ENCODE measurements around the gene MEGF11. TPM values are rescaled to one million over a fixed set of nuclear protein-coding genes. Genes with fewer than 3 reads are reported as not detected.
"Not testable (repeated sequence)": the region's sequence is repeated elsewhere in the genome, so short reads cannot be mapped to it uniquely, and the experiment has no call there.

The MEGF11 gene
- total RNA-seq, 2 donors from 2014 or later = not detected

DNA sequence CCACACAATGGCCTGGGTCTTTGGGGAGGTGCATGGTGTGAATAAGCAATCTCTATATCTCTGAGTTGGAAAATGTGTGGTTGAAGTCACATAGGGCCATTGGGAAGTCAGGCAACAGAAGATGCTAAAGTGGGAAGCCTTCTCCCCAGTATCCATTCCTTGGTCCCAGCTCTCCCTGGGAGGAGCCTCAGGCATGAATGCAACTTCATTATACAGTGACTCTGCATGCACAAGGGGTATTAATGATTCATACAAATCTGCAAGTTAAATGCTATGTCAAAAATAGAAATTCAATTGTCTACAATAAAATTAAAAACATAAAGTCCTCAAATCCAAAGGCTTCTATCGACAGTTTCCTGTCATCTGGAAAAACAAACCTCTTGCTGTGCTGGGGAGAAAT is 275.4 kb downstream of the MEGF11 start:
- Histone ChIP-seq H3K4me3 (no peak overlapping the region), H3K9me3 (no peaks in the 10 kb centered on the region), H3K36me3 (replicated peaks in 1 of 2; ENCODE audit: insufficient read depth in 1 of 2, low read depth in 2 of 2) (no peaks in the 10 kb centered on the region), H3K4me1 (no peaks in the 10 kb centered on the region), H3K27me3 (no peaks in the 10 kb centered on the region), H3K27ac (no peak overlapping the region)
- TF ChIP-seq POLR2A (IDR thresholded peaks at IDR 0.05) (no peak), CTCF (IDR thresholded peaks at IDR 0.05) (no peak)
- intact Hi-C loops (cut with DNase I) = loop anchor here (10.0 kb wide), 1 partner anchor 207 kb away; no protein-coding TSS in a partner anchor
- ATAC-seq = no peak
- WGBS, 2 donors = 55 to 82% methylated on average over 1 of the region's 1 CpG
- DNase-seq = no peak

DNA sequence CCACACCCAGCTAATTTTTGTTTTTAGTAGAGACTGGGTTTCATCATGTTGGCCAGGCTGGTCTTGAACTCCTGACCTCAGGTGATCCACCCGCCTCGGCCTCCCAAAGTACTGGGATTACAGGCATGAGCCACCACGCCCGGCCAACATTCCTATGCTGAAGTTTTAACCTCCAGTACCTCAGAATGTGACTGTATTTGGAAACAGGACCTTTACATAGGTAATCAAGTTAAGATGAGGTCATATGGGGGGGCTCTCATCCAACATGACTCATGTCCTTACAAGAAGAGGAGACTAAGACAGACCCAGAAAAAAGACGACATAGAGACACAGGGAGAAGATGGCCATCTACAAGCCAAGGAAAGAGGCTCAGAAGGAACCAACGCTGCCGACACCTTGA is 277.4 kb downstream of the MEGF11 start:
- not testable (repeated sequence) for H3K36me3 ChIP-seq (replicated peaks in 1 of 2; ENCODE audit: insufficient read depth in 1 of 2, low read depth in 2 of 2); H3K4me3 ChIP-seq; H3K27me3 ChIP-seq; H3K4me1 ChIP-seq; H3K27ac ChIP-seq; H3K9me3 ChIP-seq; DNase-seq; ATAC-seq
- 81 to 89% methylated on average over 5 to 7 of the region's 7 CpGs for WGBS, 2 donors
- intact Hi-C loops (cut with DNase I) = loop anchor here (10.0 kb wide), 1 partner anchor 209 kb away; no protein-coding TSS in a partner anchor

GRCh38 chr15:65971741-65971995 is 281.9 kb downstream of the MEGF11 start:
- ATAC-seq = no peak
- intact Hi-C loops (cut with DNase I) = loop anchor here (10.0 kb wide), 1 partner anchor 213 kb away; no protein-coding TSS in a partner anchor
- Histone ChIP-seq H3K4me1 (no peaks in the 10 kb centered on the region), H3K4me3 (no peak overlapping the region), H3K27me3 (no peaks in the 10 kb centered on the region), H3K27ac (no peak overlapping the region), H3K36me3 (replicated peaks in 1 of 2; ENCODE audit: insufficient read depth in 1 of 2, low read depth in 2 of 2) (no peaks in the 10 kb centered on the region), H3K9me3 (no peaks in the 10 kb centered on the region)
- no peak for TF ChIP-seq POLR2A (IDR thresholded peaks at IDR 0.05)
- TF ChIP-seq CTCF (IDR thresholded peaks at IDR 0.05) = no peak
- DNase-seq = no peak

- TF ChIP-seq CTCF (IDR thresholded peaks at IDR 0.05) (no peak), POLR2A (IDR thresholded peaks at IDR 0.05) (no peak)
- H3K27me3 ChIP-seq = no peaks in the 10 kb centered on the region
- DNase-seq (no peak), ATAC-seq (no peak)
- no peak overlapping the region for H3K4me3 ChIP-seq
- intact Hi-C loops (cut with DNase I) = loop anchor here (10.0 kb wide), 1 partner anchor 214 kb away; no protein-coding TSS in a partner anchor
- no peaks in the 10 kb centered on the region for H3K9me3 ChIP-seq
- H3K27ac ChIP-seq = no peak overlapping the region
- H3K4me1 ChIP-seq = no peaks in the 10 kb centered on the region
- no peaks in the 10 kb centered on the region for H3K36me3 ChIP-seq (replicated peaks in 1 of 2; ENCODE audit: insufficient read depth in 1 of 2, low read depth in 2 of 2)
- 74 to 78% methylated on average over 8 of the region's 8 CpGs for WGBS, 2 donors
Measured at GRCh38 chr15:65970937-65971740, 282.4 kb downstream of the MEGF11 start.

DNA sequence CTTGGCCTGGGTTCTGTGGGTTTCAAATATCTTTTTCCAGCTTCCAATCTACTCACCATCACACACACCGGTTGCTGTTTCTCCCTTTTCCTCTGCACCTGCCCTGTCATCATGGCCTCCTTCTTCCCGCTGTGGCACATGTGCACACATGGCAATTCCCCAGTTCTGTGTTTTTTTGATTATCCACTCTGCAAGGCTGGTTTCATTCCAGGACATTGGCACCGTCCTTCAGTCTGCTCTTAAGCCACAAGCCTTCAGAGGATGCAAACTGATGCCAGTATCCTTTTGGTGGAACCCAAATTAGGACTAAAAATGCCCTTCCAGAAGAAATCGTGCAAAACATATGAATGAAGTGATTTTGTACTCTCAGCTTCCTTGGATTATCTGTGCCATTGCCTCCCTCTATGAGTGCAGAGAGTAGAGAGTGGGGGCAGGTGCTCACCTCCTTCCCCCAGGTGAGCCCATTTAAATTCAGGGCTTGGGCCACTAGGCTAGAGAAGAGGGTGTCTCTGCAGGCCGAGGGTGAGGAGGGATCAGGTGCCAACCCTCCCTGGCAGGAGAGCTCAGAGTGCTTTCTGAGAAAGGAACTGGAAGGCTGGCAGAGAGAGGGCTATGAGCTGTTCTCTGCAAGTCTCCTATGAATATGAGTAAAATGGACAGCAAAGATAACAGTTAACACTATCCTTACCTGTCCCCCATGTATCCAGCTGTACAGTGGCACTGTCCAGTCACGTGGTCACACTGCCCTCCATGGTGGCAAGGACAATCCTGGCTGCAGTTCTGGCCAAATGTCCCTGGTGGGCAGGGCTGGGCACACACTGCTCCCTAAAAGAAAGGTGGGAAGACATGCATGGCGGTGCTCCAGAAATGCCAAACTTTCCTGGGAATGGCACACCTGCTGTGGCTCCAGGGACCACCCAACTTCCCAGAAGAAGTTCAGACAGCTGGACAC is 283.4 kb downstream of the MEGF11 start:
- intact Hi-C loops (cut with DNase I) = loop anchor here (10.0 kb wide), 1 partner anchor 215 kb away; no protein-coding TSS in a partner anchor
- Histone ChIP-seq H3K4me1 (no peaks in the 10 kb centered on the region), H3K27me3 (no peaks in the 10 kb centered on the region), H3K4me3 (no peak overlapping the region), H3K36me3 (replicated peaks in 1 of 2; ENCODE audit: insufficient read depth in 1 of 2, low read depth in 2 of 2) (no peaks in the 10 kb centered on the region), H3K27ac (no peak overlapping the region), H3K9me3 (no peaks in the 10 kb centered on the region)
- ATAC-seq (no peak), DNase-seq (no peak)
- WGBS, 2 donors = 62 to 67% methylated on average over 6 to 7 of the region's 7 CpGs
- TF ChIP-seq POLR2A (IDR thresholded peaks at IDR 0.05) (no peak), CTCF (IDR thresholded peaks at IDR 0.05) (no peak)
